ENCODE measurements around the gene ZNF668.

ZNF668 gene

GRCh38 chr16:31081428-31082351 is 7.7 kb upstream of the ZNF668 start:
- peak in 16 of 58 donors; percentile 10 to 38 (median 18) for DNase-seq

DNA sequence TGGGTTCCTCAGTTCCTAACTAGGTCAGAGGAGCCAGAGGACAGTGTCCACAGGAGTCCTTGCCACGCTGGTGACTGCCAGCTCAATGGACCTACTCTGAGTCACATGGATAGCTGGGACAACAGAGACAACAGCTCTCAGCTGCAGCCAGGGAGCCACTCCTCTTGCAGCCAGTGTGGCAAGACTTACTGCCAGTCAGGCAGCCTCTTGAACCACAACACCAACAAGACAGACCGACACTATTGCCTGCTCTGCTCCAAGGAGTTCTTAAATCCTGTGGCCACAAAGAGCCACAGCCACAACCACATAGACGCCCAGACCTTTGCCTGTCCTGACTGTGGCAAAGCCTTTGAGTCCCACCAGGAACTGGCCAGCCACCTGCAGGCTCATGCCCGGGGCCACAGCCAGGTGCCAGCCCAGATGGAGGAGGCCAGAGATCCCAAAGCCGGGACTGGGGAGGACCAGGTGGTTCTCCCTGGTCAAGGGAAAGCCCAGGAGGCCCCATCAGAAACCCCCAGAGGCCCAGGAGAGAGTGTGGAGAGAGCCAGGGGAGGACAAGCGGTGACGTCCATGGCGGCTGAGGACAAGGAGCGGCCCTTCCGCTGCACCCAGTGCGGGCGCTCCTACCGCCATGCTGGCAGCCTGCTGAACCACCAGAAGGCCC is 6.8 kb upstream of the ZNF668 start:
- DNase-seq = no peak

DNA sequence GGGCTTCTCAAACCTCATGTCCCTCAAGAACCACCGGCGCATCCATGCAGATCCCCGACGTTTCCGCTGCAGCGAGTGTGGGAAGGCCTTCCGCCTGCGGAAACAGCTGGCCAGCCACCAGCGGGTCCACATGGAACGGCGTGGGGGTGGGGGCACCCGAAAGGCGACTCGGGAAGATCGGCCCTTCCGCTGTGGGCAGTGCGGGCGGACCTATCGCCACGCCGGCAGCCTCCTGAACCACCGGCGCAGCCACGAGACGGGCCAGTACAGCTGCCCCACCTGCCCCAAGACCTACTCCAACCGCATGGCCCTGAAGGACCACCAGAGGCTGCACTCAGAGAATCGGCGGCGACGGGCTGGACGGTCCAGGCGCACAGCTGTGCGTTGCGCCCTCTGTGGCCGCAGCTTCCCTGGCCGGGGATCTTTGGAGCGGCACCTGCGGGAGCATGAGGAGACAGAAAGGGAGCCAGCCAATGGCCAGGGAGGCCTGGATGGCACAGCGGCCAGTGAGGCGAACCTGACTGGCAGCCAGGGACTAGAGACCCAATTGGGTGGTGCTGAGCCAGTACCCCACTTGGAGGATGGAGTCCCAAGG is 6.1 kb upstream of the ZNF668 start:
- DNase-seq = no peak

DNA sequence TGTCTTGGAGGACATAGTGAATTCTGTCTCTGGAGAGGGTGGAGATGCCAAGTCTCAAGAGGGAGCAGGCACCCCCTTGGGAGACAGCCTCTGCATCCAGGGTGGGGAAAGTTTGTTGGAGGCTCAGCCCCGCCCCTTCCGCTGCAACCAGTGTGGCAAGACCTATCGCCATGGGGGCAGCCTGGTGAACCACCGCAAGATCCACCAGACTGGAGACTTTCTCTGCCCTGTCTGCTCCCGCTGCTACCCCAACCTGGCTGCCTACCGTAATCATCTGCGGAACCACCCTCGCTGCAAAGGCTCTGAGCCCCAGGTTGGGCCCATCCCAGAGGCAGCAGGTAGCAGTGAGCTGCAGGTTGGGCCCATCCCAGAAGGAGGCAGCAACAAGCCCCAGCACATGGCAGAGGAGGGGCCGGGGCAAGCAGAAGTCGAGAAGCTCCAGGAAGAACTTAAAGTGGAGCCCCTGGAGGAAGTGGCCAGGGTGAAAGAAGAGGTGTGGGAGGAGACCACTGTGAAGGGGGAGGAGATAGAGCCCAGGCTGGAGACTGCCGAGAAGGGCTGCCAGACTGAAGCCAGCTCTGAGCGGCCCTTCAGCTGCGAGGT is 5.4 kb upstream of the ZNF668 start:
- no peak for DNase-seq

DNA sequence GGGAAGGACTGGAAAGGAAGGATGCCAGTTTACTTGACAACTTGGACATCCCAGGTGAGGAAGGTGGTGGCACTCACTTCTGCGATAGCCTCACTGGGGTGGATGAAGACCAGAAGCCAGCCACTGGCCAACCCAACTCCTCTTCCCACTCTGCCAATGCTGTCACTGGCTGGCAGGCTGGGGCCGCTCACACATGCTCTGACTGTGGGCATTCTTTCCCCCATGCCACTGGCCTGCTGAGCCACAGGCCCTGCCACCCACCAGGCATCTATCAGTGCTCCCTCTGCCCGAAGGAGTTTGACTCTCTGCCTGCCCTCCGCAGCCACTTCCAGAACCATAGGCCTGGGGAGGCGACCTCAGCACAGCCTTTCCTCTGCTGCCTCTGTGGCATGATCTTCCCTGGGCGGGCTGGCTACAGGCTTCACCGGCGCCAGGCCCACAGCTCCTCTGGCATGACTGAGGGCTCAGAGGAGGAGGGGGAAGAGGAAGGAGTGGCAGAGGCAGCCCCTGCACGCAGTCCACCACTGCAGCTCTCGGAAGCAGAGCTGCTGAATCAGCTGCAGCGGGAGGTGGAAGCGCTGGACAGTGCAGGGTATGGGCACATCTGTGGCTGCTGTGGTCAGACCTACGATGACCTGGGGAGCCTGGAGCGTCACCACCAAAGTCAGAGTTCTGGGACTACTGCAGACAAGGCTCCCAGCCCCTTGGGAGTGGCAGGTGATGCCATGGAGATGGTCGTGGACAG is 4.7 kb upstream of the ZNF668 start:
- DNase-seq = no peak

- DNase-seq = no peak
Observed at GRCh38 chr16:31077592-31078396, 3.8 kb upstream of the ZNF668 start.

- no peak for DNase-seq
Observed at GRCh38 chr16:31077024-31077423, 3.0 kb upstream of the ZNF668 start.

GRCh38 chr16:31076319-31076718 is 2.3 kb upstream of the ZNF668 start:
- DNase-seq = no peak

DNA sequence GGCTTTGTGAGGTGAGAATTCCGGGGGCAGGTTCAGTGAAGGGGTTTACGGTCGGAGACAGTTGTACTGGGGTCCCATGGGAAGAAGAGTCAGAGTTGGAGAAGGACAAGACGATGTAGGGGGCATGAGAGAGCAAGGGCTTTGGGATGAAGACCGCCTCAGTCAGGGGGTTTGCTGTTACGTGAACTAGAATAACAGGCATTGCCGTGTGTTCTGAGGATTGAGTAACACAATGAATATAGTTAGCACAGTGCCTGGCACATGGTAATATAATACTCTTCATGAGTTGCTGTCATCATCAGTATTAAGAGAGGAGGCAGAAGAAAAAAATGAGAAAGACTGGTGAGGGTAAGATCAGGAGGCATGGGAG is 759 bp upstream of the ZNF668 start:
- DNase-seq = no peak

DNA sequence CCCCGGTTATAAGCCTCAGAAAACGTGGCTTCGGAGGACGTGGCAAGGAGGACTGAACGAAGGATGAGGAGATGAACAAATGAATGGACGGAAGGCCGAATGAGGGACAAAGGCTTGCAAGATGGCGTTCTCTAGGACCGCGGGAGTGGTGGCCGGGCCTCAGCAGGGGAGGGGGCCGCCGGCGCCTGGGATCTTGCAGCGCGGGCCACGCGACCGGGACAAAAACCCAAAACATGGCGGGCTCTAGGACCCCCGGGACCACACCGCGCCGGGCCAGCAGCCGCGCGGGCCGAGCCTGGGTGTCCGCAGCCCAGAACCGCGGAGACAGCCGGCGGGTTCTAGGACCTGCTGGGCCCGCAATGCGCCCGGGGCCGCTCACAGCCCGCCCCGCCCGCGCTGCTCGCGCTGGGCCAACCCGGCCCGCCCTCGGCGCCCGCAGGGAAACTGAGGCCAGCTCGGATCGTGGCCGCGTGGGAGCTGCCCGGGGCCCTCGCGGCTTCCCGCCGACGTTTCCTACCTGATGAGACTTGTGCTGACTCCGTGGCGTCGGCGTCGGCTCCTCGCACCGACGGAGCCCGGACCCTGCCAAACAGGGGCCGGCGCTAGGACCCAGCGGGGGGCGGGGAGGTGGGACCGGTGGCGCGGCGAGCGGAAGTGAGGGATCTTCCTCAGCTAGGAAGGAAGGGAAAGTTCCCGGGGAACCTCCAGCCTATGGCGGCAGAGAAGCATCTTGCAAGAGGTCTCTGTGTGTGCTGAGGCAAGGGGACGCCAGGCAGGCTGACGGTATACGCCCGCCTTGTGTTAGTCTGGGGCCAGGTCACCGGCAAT is 684 bp downstream of the ZNF668 start:
- DNase-seq = peak; percentile 56 to 96 (median 88)

DNA sequence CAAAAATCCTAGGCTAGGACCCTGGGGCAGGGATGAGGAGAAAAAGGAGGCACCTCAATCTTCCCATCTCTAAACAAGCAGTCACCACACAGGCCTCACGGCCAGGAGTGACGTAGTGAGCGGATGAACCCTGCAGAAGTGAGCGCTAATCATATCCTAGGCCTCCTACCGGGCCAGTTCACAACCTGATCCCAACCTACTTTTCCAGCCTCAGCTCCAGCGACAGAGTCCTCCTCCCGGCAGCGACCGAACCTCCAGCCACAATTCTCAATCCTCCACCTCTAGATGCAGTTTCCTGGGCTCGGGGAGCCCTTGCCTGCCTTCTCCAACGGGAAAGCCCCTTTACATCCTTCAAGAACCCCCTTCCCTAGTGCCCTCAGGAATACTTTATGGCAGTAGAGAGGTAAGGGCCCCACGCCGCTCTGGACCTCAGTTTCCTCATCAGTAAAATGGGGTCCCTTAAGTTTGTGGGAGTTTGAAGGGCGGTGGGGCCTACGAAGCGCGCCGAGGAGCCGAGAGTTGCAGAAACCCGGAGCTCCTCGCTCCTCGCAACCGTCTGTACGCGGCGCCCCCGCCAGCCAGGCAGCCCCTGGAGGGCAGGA is 1.4 kb downstream of the ZNF668 start:
- peak in 11 of 58 donors; percentile 8 to 41 (median 22) for DNase-seq

DNA sequence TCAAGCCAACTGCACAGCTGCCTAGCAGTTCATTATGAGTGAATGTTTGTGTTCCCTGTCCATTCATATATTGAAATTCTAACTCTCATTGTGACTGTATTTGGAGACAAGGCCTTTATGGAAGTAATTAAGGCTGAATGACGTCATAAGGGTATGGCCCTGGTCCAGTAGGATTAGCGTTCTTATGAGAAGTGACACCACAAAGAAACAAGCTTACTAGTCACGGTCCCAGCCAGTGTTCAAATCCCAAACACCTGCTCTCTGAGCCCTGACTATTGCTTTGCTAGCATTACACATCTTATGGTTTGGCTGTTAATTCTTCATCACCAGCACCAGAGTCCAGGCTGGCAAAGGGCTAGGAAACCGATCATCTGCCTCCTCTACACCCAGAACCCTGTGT is 2.2 kb downstream of the ZNF668 start:
- no peak for DNase-seq

DNA sequence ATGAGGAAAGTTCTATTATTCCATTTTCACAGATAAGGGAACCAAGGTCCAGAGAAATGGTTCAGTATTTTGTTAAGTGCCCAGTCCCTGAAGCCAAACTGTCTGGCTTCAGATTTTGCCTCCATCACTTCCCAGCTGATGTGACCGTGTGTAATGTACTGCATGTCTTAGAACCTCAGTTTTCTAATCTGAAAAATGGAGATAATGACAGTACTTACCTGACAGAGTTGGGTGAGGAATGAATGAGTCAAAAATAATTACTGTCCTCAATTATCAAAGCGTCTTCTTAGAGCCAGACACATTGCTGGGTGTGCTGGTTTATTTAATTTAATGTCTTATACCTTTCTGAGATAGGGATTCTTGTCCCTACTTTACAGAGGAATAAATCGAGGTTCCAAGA is 6.7 kb downstream of the ZNF668 start:
- DNase-seq = no peak

DNA sequence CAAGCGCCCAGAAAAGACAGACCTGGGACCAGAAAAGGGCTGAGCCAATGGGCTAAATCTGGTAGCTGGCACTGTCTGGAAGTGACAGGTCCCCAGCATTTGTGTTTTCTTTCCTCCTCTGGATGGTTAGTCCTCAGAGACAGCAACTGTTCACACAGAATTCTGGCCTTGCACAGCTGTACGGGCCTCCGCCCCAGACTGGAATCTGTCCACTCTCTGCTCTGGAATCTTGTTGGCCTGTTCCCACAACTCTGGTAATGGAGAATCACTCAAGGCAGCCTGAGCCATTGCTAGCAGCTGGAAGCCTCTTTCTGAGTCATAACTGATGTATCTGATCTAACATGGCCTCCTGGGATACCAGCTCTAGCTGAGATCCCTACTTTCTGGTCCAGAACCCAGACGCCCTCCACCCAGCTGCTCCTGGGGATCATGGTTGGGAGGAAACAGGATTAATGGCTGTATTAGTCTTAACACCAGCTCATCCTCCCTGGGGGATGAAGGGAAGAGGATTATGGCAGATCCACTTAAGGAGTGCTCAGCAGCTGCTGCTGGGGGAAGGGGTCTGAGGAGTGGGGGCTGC is 9.1 kb downstream of the ZNF668 start:
- no peak for DNase-seq

GRCh38 chr16:31063843-31064611 is 10.0 kb downstream of the ZNF668 start:
- no peak for DNase-seq

DNA sequence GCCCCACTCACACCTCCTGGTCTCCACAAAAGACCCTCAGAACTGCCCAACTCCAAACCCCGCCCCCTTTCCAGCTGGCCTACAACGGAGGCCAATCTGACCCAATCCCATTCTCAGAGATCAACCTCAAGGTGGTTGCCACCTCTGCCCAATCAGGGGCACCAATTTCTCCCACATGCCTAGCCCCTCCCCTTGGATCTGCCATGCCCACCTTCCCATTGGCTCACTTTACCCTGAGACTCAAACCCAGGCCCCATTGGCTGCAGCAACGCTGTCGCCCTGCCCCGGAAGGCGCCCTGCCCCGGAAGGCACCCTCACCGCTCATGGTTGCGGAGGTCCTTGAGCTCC is 10.6 kb downstream of the ZNF668 start:
- DNase-seq = no peak

DNA sequence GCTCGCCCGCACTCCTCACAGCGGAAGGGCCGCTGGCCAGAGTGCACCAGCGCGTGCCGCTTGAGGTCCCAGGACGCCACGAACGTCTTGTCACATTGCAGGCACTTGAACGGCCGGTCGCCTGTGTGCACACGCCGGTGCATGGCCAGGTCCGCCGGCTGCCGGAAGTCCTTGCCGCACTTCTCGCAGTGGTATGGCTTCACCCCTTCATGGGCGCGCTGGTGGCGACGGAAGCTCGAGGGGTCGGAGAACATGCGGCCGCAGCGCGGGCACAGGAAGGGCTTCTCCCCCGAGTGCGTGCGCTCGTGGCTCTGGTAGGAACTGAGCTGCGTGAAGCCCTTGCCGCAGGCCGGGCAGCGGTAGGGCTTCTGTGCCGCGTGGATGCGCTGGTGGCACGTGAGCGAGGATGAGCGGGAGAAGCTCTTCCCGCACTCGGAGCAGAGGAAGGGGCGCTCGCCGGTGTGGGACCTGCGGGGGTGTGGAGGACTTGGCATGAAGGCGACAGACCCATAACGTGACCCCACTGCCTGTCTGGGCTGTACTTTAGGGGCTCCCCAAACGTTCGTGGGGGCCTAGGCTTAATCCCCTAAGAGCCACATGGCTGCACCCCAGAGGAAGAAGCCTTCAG is 12.1 kb downstream of the ZNF668 start:
- no peak for DNase-seq
